ENCODE data around the gene TNIK.

TNIK gene

GRCh38 chr3:171184372-171184771 is 275.8 kb downstream of the TNIK start:
- DNase-seq, result no peak

- DNase-seq, result no peak
Measured at GRCh38 chr3:171183042-171183441, 277.2 kb downstream of the TNIK start.

- no peak for DNase-seq
Measured at GRCh38 chr3:171181907-171182690, 278.1 kb downstream of the TNIK start.

- DNase-seq, result no peak
Measured at GRCh38 chr3:171178714-171179113, 281.5 kb downstream of the TNIK start.

GRCh38 chr3:171177553-171177952 is 282.7 kb downstream of the TNIK start:
- no peak for DNase-seq

- no peak for DNase-seq
Measured at GRCh38 chr3:171177056-171177455, 283.1 kb downstream of the TNIK start.

- DNase-seq, result no peak
Measured at GRCh38 chr3:171176244-171176933, 283.8 kb downstream of the TNIK start.

- no peak for DNase-seq
Measured at GRCh38 chr3:171175741-171176234, 284.4 kb downstream of the TNIK start.

GRCh38 chr3:171173736-171174135 is 286.5 kb downstream of the TNIK start:
- no peak for DNase-seq

GRCh38 chr3:171172070-171172469 is 288.1 kb downstream of the TNIK start:
- DNase-seq, result no peak

- no peak for DNase-seq
Measured at GRCh38 chr3:171169866-171170265, 290.3 kb downstream of the TNIK start.

- DNase-seq, result no peak
Measured at GRCh38 chr3:171169443-171169842, 290.8 kb downstream of the TNIK start.

- no peak for DNase-seq
Measured at GRCh38 chr3:171168551-171168950, 291.7 kb downstream of the TNIK start.

GRCh38 chr3:171168086-171168485 is 292.1 kb downstream of the TNIK start:
- no peak for DNase-seq

- no peak for DNase-seq
Measured at GRCh38 chr3:171165983-171166382, 294.2 kb downstream of the TNIK start.

GRCh38 chr3:171165499-171165921 is 294.7 kb downstream of the TNIK start:
- DNase-seq, result no peak

GRCh38 chr3:171164067-171164465 is 296.1 kb downstream of the TNIK start:
- no peak for DNase-seq

GRCh38 chr3:171163101-171164066 is 296.8 kb downstream of the TNIK start:
- no peak for DNase-seq

- no peak for DNase-seq
Measured at GRCh38 chr3:171160325-171160724, 299.9 kb downstream of the TNIK start.

- no peak for DNase-seq
Measured at GRCh38 chr3:171159822-171160157, 300.4 kb downstream of the TNIK start.

GRCh38 chr3:171159024-171159821 is 301.0 kb downstream of the TNIK start:
- DNase-seq, result no peak

- DNase-seq, result no peak
Measured at GRCh38 chr3:171157980-171158379, 302.2 kb downstream of the TNIK start.

Data from T-helper 9 cell (primary cell).